AG09319 (cell line): ENCODE data around the gene HNRNPL.
"Not testable (repeated sequence)": the region's sequence is repeated elsewhere in the genome, so short reads cannot be mapped to it uniquely, and the experiment has no call there.

ENCODE experiments used
- DNase-seq: peaks from one replicate; pipeline ENCODE4 v3.0.0-alpha.2; 2010; ENCODE audit warnings: low read depth; ENCODE audit errors: extremely low read depth
- TF ChIP-seq, protein P1 (sequence below): IDR thresholded peaks from 2 replicates; pipeline ENCODE4 v1.5.1; 2011; ENCODE audit warnings: low read depth, mild to moderate bottlenecking, inconsistent platforms, low read length, moderate library complexity

The HNRNPL gene

GRCh38 chr19:38830039-38830733 lies 19.6 kb downstream of the HNRNPL start:
- TF ChIP-seq, protein P1, sequence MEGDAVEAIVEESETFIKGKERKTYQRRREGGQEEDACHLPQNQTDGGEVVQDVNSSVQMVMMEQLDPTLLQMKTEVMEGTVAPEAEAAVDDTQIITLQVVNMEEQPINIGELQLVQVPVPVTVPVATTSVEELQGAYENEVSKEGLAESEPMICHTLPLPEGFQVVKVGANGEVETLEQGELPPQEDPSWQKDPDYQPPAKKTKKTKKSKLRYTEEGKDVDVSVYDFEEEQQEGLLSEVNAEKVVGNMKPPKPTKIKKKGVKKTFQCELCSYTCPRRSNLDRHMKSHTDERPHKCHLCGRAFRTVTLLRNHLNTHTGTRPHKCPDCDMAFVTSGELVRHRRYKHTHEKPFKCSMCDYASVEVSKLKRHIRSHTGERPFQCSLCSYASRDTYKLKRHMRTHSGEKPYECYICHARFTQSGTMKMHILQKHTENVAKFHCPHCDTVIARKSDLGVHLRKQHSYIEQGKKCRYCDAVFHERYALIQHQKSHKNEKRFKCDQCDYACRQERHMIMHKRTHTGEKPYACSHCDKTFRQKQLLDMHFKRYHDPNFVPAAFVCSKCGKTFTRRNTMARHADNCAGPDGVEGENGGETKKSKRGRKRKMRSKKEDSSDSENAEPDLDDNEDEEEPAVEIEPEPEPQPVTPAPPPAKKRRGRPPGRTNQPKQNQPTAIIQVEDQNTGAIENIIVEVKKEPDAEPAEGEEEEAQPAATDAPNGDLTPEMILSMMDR = no peak
- no peak for DNase-seq

GRCh38 chr19:38829203-38829602 lies 20.6 kb downstream of the HNRNPL start:
- DNase-seq = not testable (repeated sequence)

DNA sequence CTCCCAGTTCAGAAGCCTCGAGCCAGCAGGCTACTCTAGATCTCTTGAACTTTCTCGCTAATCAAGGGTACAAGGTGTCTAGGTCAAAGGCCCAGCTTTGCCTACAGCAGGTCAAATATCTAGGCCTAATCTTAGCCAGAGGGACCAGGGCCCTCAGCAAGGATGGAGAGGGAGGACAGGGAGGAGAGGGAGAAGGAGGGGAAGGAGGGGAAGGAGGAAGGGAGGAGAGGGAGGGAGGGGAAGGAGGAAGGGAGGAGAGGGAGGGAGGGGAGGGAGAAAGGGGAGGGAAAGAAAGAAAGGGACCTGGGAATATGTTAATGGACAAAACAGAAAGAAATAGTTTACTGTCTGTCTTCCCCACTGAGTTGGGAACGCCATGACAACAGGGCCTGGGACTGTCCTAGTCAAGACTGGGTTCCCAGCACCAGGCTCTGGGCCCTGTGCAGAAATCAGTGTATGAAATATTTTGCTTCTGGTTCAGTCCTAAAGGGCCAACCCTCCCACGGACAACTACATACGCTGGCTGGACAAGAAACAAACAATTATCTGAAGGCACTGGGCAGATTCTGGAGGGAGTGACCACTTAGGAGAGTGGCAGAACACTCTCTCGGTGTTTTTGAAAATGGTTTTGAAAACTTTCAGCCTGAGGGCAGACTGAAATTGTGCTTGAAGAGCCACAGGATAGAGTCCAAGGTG lies 22.8 kb downstream of the HNRNPL start:
- no peak for DNase-seq
- TF ChIP-seq, protein P1 = no peak

- not testable (repeated sequence) for DNase-seq
Measured at GRCh38 chr19:38825936-38826335, 23.9 kb downstream of the HNRNPL start.

GRCh38 chr19:38821230-38821825 lies 28.5 kb downstream of the HNRNPL start:
- not testable (repeated sequence) for DNase-seq

DNA sequence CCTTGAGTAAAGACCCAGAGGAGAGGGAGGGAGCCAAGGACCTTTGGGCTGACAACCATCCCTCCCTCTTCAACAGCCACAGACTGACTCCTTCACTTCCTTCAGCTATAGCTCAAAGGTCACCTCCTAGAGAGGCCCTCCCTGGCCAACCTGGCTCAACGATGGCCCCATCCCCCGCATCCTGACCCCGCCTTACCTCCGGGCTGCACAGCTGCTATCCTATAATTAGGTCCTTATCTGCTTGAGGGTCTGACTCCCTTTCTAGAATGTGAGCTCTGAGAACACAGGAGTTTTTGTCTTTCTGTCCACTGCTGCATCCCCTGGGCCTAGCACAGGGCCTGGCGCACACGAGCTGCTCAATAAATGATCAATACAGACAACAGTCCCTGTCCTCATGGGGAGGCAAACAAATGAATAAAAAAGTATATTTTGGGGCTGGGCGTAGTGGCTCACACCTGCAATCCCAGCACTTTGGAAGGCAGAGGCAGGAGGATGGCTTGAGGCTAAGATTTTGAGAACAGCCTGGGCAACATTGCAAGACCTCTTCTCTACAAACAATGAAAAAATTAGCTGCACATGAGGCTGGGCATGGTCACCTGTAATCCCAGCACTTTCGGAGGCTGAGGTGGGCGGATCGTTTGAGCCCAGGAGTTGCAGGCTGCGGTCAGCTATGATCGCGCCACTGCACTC lies 30.4 kb downstream of the HNRNPL start:
- TF ChIP-seq, protein P1 = no peak
- no peak for DNase-seq

- no peak for DNase-seq
- TF ChIP-seq, protein P1 = no peak
Measured at GRCh38 chr19:38817081-38817480, 32.7 kb downstream of the HNRNPL start.

GRCh38 chr19:38816131-38816750 lies 33.5 kb downstream of the HNRNPL start:
- TF ChIP-seq, protein P1 = no peak
- DNase-seq = no peak
